WTC11 (cell line): ENCODE data around the gene POC1A. TPM values are rescaled to one million over a fixed set of nuclear protein-coding genes. Genes with fewer than 3 reads are reported as not detected.

Experiments used
- ATAC-seq: fragments of 200-7000 bp; cut with Tn5 transposase; 2 replicates; pipeline ENCODE4 v1.10.0; 2021; ENCODE audit warnings: mild to moderate bottlenecking, moderate library complexity
- CTCF ChIA-PET: fragments of 300-600 bp; sonication (Branson Sonifier 250); formaldehyde crosslinking; loops from one replicate; lab custom pipeline; 2021; ENCODE audit warnings: antibody characterized with exemption; lab: Charles Lee
- POLR2A ChIA-PET: fragments of 350-600 bp; sonication (Branson Sonifier 250); formaldehyde crosslinking; loops from one replicate; lab custom pipeline; 2021; ENCODE audit warnings: antibody characterized with exemption; lab: Charles Lee
- DNase-seq: peaks from one replicate; pipeline ENCODE4 v3.0.0; 2021; ENCODE audit warnings: low spot score
- H3K27ac Mint-ChIP-seq: 2 replicates; pipeline ENCODE4 v1.8.0; 2021; ENCODE audit warnings: mixed read lengths
- H3K27me3 Mint-ChIP-seq: 2 replicates; pipeline ENCODE4 v1.8.0; 2021; ENCODE audit warnings: low read depth, mild to moderate bottlenecking, moderate library complexity, mixed read lengths
- H3K36me3 Mint-ChIP-seq: 2 replicates; pipeline ENCODE4 v1.8.0; 2021; ENCODE audit warnings: mixed read lengths
- H3K4me1 Mint-ChIP-seq: 2 replicates; pipeline ENCODE4 v1.8.0; 2022; ENCODE audit warnings: mixed read lengths
- H3K4me3 Mint-ChIP-seq: 2 replicates; pipeline ENCODE4 v1.8.0; 2021; ENCODE audit warnings: mild to moderate bottlenecking, moderate library complexity, mixed read lengths
- H3K9me3 Mint-ChIP-seq: 2 replicates; pipeline ENCODE4 v1.8.0; 2021; ENCODE audit warnings: mixed read lengths
- CREB1 ChIP-seq: sonication (generic); formaldehyde crosslinking; IDR thresholded peaks from 2 replicates; pipeline ENCODE4 v1.8.0; 2023; ENCODE audit warnings: mild to moderate bottlenecking, missing genetic modification reagents
- EMX1 ChIP-seq: fragments of 250-450 bp; sonication (Bioruptor Pico); IDR thresholded peaks from 2 replicates; pipeline ENCODE4 v1.8.0; 2021; ENCODE audit warnings: mild to moderate bottlenecking
- ESRRA ChIP-seq: sonication (generic); formaldehyde crosslinking; IDR thresholded peaks from 2 replicates; pipeline ENCODE4 v1.8.1; 2022; ENCODE audit warnings: mild to moderate bottlenecking, missing genetic modification reagents, borderline replicate concordance
- FOXK1 ChIP-seq: sonication (generic); formaldehyde crosslinking; IDR thresholded peaks from 2 replicates; pipeline ENCODE4 v1.8.0; 2022; ENCODE audit warnings: mild to moderate bottlenecking, moderate library complexity, missing genetic modification reagents
- GABPB1 ChIP-seq: sonication (generic); formaldehyde crosslinking; IDR thresholded peaks from 2 replicates; pipeline ENCODE4 v1.8.1; 2023; ENCODE audit warnings: mild to moderate bottlenecking, missing genetic modification reagents
- JAZF1 ChIP-seq: fragments of 250-450 bp; sonication (Bioruptor Pico); IDR thresholded peaks from 2 replicates; pipeline ENCODE4 v1.9.0; 2021; ENCODE audit warnings: moderate library complexity, mild to moderate bottlenecking, inconsistent platforms
- KAT7 ChIP-seq: sonication (generic); formaldehyde crosslinking; IDR thresholded peaks from 2 replicates; pipeline ENCODE4 v1.8.1; 2023; ENCODE audit warnings: missing genetic modification reagents, mild to moderate bottlenecking, borderline replicate concordance
- MXD4 ChIP-seq: fragments of 250-450 bp; sonication (Bioruptor Pico); IDR thresholded peaks from 2 replicates; pipeline ENCODE4 v1.8.0; 2021; ENCODE audit warnings: mild to moderate bottlenecking, moderate library complexity, borderline replicate concordance
- MYBL2 ChIP-seq: sonication (generic); formaldehyde crosslinking; IDR thresholded peaks from 2 replicates; pipeline ENCODE4 v1.8.1; 2023; ENCODE audit warnings: mild to moderate bottlenecking, moderate library complexity, missing genetic modification reagents
- NFE2L1 ChIP-seq: sonication (generic); formaldehyde crosslinking; IDR thresholded peaks from 2 replicates; pipeline ENCODE4 v1.8.1; 2023; ENCODE audit warnings: missing genetic modification reagents
- NR3C1 ChIP-seq: sonication (generic); formaldehyde crosslinking; conservative IDR thresholded peaks from 2 replicates; pipeline ENCODE4 v1.8.1; 2023; ENCODE audit warnings: low read depth, mild to moderate bottlenecking, missing genetic modification reagents
- TP53 ChIP-seq: sonication (generic); formaldehyde crosslinking; IDR thresholded peaks from 2 replicates; pipeline ENCODE4 v1.8.1; 2023; ENCODE audit warnings: mild to moderate bottlenecking, missing genetic modification reagents
- ZNF317 ChIP-seq: sonication (generic); formaldehyde crosslinking; IDR thresholded peaks from 2 replicates; pipeline ENCODE4 v1.8.1; 2023; ENCODE audit warnings: low read depth, mild to moderate bottlenecking, moderate library complexity, missing genetic modification reagents, borderline replicate concordance
- total RNA-seq: library from RNA; stranded (reverse); gene quantifications from 3 replicates; pipeline ENCODE4 v1.2.3, GENCODE V29; 2021
- TF ChIP-seq, protein P1 (sequence below): sonication (generic); formaldehyde crosslinking; IDR thresholded peaks from 2 replicates; pipeline ENCODE4 v1.8.1; 2023; ENCODE audit warnings: mild to moderate bottlenecking, missing genetic modification reagents, moderate library complexity
- TF ChIP-seq, protein P2 (sequence below): sonication (generic); formaldehyde crosslinking; IDR thresholded peaks from 2 replicates; pipeline ENCODE4 v1.8.1; 2023; ENCODE audit warnings: mild to moderate bottlenecking, missing genetic modification reagents, borderline replicate concordance
- TF ChIP-seq, protein P3 (sequence below): fragments of 200-600 bp; IDR thresholded peaks from 2 replicates; pipeline ENCODE4 v1.8.0; 2022; ENCODE audit warnings: antibody characterized with exemption
- TF ChIP-seq, protein P4 (sequence below): sonication (generic); formaldehyde crosslinking; IDR thresholded peaks from 2 replicates; pipeline ENCODE4 v1.8.0; 2022; ENCODE audit warnings: mild to moderate bottlenecking, missing genetic modification reagents
- TF ChIP-seq, protein P5 (sequence below): sonication (generic); formaldehyde crosslinking; IDR thresholded peaks from 2 replicates; pipeline ENCODE4 v1.8.0; 2023; ENCODE audit warnings: missing genetic modification reagents

POC1A gene
- total RNA-seq, 1 experiment from 2014 or later: 31.3 TPM

DNA sequence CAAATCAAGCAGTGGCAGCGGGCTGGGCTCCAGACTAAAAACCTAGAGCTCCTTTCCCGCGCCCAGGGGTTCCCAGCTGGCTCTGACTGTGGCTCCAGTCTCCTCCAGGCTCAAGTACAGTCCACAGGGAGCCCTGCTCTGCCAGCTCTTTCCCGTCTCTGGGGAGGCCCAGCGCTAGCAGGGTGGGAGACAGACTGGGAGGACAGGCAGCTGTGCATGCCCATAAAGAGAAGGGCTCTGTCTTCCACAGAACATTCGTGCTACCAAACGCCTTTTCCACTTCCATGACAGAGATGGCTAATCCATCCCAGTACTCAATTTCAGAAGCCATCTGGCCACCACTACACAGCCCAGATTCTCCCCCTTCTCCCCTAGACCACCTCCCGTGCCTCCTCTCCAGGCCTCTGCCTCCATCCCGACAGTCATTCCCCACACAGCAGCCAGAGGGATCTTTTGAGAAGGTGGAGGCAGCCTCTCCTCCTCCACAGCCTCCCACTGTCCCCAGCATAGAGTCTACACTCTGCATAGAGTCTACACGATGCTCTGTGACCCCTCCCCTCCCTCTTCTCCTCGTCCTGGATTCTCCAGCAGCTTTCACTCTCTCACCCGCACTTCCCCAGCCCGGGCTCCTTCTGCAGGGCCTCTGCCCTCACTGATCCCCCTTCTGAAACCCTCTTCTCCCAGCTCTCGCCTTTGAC is 91.0 kb downstream of the POC1A start (continued):
- TF ChIP-seq, protein P1, sequence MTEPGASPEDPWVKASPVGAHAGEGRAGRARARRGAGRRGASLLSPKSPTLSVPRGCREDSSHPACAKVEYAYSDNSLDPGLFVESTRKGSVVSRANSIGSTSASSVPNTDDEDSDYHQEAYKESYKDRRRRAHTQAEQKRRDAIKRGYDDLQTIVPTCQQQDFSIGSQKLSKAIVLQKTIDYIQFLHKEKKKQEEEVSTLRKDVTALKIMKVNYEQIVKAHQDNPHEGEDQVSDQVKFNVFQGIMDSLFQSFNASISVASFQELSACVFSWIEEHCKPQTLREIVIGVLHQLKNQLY (CRISPR knock-in tag): no peak
- TF ChIP-seq CREB1 (CRISPR knock-in tag) (no peak), TP53 (CRISPR knock-in tag) (no peak), ESRRA (CRISPR knock-in tag) (no peak)
- TF ChIP-seq, protein P2, sequence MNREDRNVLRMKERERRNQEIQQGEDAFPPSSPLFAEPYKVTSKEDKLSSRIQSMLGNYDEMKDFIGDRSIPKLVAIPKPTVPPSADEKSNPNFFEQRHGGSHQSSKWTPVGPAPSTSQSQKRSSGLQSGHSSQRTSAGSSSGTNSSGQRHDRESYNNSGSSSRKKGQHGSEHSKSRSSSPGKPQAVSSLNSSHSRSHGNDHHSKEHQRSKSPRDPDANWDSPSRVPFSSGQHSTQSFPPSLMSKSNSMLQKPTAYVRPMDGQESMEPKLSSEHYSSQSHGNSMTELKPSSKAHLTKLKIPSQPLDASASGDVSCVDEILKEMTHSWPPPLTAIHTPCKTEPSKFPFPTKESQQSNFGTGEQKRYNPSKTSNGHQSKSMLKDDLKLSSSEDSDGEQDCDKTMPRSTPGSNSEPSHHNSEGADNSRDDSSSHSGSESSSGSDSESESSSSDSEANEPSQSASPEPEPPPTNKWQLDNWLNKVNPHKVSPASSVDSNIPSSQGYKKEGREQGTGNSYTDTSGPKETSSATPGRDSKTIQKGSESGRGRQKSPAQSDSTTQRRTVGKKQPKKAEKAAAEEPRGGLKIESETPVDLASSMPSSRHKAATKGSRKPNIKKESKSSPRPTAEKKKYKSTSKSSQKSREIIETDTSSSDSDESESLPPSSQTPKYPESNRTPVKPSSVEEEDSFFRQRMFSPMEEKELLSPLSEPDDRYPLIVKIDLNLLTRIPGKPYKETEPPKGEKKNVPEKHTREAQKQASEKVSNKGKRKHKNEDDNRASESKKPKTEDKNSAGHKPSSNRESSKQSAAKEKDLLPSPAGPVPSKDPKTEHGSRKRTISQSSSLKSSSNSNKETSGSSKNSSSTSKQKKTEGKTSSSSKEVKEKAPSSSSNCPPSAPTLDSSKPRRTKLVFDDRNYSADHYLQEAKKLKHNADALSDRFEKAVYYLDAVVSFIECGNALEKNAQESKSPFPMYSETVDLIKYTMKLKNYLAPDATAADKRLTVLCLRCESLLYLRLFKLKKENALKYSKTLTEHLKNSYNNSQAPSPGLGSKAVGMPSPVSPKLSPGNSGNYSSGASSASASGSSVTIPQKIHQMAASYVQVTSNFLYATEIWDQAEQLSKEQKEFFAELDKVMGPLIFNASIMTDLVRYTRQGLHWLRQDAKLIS (CRISPR knock-in tag): no peak

DNA sequence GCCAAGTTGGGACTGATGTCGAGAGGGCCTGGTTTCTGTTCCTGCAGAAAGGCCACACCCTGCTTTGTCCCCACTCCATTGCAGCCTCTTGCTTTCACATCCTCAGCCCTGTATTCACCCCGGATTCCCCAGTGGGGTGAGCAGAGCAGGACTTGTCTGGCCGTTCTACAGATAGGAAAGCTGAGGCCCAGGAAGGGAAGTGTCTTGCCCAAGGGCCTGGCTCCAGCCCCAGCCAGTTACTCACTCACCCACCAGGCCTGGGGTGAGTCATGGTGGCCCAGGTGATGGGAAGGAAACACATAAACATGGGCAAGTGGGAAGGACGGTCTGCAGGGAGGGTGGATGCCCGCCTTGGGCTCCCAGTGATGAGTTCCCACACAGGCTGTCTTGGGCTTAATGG is 91.7 kb downstream of the POC1A start:
- ATAC-seq (no peak), DNase-seq (no peak)
- ChIA-PET POLR2A (no interaction called here), CTCF (interaction anchor here (0.7 to 2.6 kb wide), 4 partner anchors 9 to 60 kb away, joined by 3 to 13 read pairs (median 6); no protein-coding TSS in a partner anchor)
- peaks cover 21% of the 10 kb centered on the region for H3K27me3 Mint-ChIP-seq
- no peaks in the 10 kb centered on the region for H3K9me3 Mint-ChIP-seq
- no peak overlapping the region for H3K4me3 Mint-ChIP-seq
- no peaks in the 10 kb centered on the region for H3K36me3 Mint-ChIP-seq
- H3K27ac Mint-ChIP-seq: no peak overlapping the region
- TF ChIP-seq NR3C1 (CRISPR knock-in tag) (no peak), EMX1 (CRISPR knock-in tag) (no peak), FOXK1 (CRISPR knock-in tag) (no peak), ESRRA (CRISPR knock-in tag) (no peak), MYBL2 (no peak), JAZF1 (CRISPR knock-in tag) (no peak), MXD4 (CRISPR knock-in tag) (no peak), GABPB1 (CRISPR knock-in tag) (no peak), KAT7 (CRISPR knock-in tag) (no peak), NFE2L1 (CRISPR knock-in tag) (no peak), ZNF317 (CRISPR knock-in tag) (no peak)
- TF ChIP-seq, protein P3, sequence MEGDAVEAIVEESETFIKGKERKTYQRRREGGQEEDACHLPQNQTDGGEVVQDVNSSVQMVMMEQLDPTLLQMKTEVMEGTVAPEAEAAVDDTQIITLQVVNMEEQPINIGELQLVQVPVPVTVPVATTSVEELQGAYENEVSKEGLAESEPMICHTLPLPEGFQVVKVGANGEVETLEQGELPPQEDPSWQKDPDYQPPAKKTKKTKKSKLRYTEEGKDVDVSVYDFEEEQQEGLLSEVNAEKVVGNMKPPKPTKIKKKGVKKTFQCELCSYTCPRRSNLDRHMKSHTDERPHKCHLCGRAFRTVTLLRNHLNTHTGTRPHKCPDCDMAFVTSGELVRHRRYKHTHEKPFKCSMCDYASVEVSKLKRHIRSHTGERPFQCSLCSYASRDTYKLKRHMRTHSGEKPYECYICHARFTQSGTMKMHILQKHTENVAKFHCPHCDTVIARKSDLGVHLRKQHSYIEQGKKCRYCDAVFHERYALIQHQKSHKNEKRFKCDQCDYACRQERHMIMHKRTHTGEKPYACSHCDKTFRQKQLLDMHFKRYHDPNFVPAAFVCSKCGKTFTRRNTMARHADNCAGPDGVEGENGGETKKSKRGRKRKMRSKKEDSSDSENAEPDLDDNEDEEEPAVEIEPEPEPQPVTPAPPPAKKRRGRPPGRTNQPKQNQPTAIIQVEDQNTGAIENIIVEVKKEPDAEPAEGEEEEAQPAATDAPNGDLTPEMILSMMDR: no peak
- TF ChIP-seq, protein P4, sequence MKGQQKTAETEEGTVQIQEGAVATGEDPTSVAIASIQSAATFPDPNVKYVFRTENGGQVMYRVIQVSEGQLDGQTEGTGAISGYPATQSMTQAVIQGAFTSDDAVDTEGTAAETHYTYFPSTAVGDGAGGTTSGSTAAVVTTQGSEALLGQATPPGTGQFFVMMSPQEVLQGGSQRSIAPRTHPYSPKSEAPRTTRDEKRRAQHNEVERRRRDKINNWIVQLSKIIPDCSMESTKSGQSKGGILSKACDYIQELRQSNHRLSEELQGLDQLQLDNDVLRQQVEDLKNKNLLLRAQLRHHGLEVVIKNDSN (CRISPR knock-in tag): no peak
- TF ChIP-seq, protein P5, sequence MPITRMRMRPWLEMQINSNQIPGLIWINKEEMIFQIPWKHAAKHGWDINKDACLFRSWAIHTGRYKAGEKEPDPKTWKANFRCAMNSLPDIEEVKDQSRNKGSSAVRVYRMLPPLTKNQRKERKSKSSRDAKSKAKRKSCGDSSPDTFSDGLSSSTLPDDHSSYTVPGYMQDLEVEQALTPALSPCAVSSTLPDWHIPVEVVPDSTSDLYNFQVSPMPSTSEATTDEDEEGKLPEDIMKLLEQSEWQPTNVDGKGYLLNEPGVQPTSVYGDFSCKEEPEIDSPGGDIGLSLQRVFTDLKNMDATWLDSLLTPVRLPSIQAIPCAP (CRISPR knock-in tag): no peak
- peaks cover 5% of the 10 kb centered on the region for H3K4me1 Mint-ChIP-seq
